Aorta (tissue), 5 donors: ENCODE data around the gene RUNX2. TPM values are rescaled to one million over a fixed set of nuclear protein-coding genes. Genes with fewer than 3 reads are reported as not detected.

Experiments used
- ATAC-seq: fragments of 200-7000 bp; cut with Tn5 transposase; one replicate; pipeline ENCODE4 v1.9.1; 2022; ENCODE audit warnings: moderate library complexity; ENCODE audit not compliant: low FRiP score
- DNase-seq, 2 donors: peaks; one replicate each; pipeline ENCODE4 v3.0.0-alpha.2; 2020
- H3K27ac ChIP-seq, 2 donors: one replicate each; pipeline ENCODE4 v1.5.1; 2013; ENCODE audit warnings: low read length in 2 of 2, mild to moderate bottlenecking in 2 of 2, moderate library complexity in 2 of 2, control low read depth in 1 of 2, inconsistent platforms in 1 of 2, low read depth in 1 of 2
- H3K27me3 ChIP-seq, 2 donors: one replicate each; pipeline ENCODE4 v1.6.1; 2013; ENCODE audit warnings: control low read depth in 1 of 2, low read length in 1 of 2, mild to moderate bottlenecking in 1 of 2, moderate library complexity in 1 of 2; ENCODE audit not compliant: insufficient read depth in 2 of 2, control insufficient read depth in 1 of 2
- H3K36me3 ChIP-seq, 2 donors: one replicate each; pipeline ENCODE4 v1.6.1; 2013; ENCODE audit warnings: control low read depth in 1 of 2, low read length in 1 of 2, mild to moderate bottlenecking in 1 of 2; ENCODE audit not compliant: insufficient read depth in 2 of 2, control insufficient read depth in 1 of 2
- H3K4me1 ChIP-seq, 2 donors: one replicate each; pipeline ENCODE4 v1.6.1; 2013; ENCODE audit warnings: low read length in 2 of 2, control low read depth in 1 of 2, mild to moderate bottlenecking in 1 of 2, moderate library complexity in 1 of 2; ENCODE audit not compliant: insufficient read depth in 2 of 2, control insufficient read depth in 1 of 2
- H3K4me3 ChIP-seq, 2 donors: one replicate each; pipeline ENCODE4 v1.5.1; 2013; ENCODE audit warnings: low read length in 2 of 2, control low read depth in 1 of 2, mild to moderate bottlenecking in 1 of 2
- H3K9me3 ChIP-seq: one replicate; pipeline ENCODE4 v1.6.1; 2013; ENCODE audit warnings: mild to moderate bottlenecking, low read length; ENCODE audit not compliant: control insufficient read depth
- WGBS, 2 donors: extraction: QIAGEN DNeasy Blood & Tissue Kit; methylation state at CpG; one replicate each; pipeline ENCODE4 v1.1.7; 2013; 5-methylcytosine and 5-hydroxymethylcytosine counted together
- intact Hi-C, 2 donors: fragments of 100-400 bp; cut with DNase I; formaldehyde crosslinking; loops; one replicate each; pipeline versions ENCODE4 v1.14.2 to v1.15.0; 2022
- polyA plus RNA-seq, 2 donors: library from polyadenylated mRNA; stranded (reverse); fragments of 200-250 nt; gene quantifications; one replicate each; pipeline ENCODE4 v1.2.3, GENCODE V29; 2013
- total RNA-seq, 2 donors: library from RNA; stranded (reverse); fragmentation: NEBNext Ultra II Directional; extraction: Animal tissue kit (Norgen Biotek cat#: 25700); gene quantifications; one replicate each; pipeline ENCODE4 v1.2.1, GENCODE V29; 2021
- donor health status: healthy with polysubstance abuse.
- donor health status: Bipolar disorder and iron deficiency.
- donor health status: DM: no; HTN: no; CAD: no.
- donor health status: DM: no; HTN: no; CAD: no.
- donor health status: DM: yes; HTN: yes; CAD: no.

The RUNX2 gene
- total and polyA plus RNA-seq, 4 donors = 1.0 to 5.4 (median 1.9) TPM

DNA sequence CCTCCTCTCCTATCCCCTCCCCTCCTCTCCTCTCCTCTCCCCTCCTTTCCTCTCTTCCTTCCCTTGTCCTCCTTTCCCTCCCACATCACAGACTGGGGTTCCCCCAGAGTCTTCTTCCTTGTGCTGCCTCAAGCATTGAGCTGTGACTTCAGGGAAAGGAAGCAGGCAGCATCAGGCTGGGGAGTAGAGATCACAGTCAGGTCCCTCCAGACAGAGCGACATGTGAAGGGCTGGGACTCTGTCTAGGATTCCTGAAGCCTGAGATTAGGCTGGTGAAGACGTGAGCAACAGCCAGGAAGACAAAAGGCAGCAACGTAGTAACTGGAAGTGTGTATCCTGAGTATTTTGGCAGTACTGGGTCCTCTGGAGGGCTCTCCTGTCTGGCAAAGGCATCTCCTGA, 315.0 kb downstream of the RUNX2 start:
- no peak for DNase-seq
- no peaks in the 10 kb centered on the region for H3K4me1 ChIP-seq
- no peaks in the 10 kb centered on the region for H3K27me3 ChIP-seq
- no peak overlapping the region for H3K27ac ChIP-seq
- no peak for ATAC-seq
- no peaks in the 10 kb centered on the region for H3K36me3 ChIP-seq
- H3K9me3 ChIP-seq = no peaks in the 10 kb centered on the region
- WGBS, 2 donors = 32 to 39% methylated on average over 3 of the region's 3 CpGs
- no peak overlapping the region for H3K4me3 ChIP-seq
- intact Hi-C loops = no loop called here

DNA sequence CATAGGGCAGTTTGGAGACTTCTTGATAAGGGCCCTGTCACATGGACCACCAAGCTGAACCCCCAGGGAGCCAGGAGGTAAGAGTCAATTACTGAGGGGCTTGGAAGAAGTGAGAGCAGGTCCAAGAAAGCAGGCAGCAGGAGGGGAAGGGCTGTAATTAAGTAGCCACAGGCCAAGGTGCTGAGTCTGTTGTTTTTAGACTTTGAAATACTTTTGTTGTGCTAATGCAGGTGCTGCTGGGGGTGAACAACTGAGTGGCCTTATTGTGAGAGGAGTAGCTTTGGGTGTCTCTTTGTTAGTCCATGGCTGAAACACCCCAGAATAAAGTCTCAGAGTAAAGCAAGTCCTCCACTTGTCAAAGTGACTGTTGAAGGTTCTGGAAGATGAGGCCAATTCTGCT, 316.6 kb downstream of the RUNX2 start:
- no peaks in the 10 kb centered on the region for H3K4me1 ChIP-seq
- DNase-seq = no peak
- H3K36me3 ChIP-seq = no peaks in the 10 kb centered on the region
- H3K27me3 ChIP-seq = no peaks in the 10 kb centered on the region
- no peak for ATAC-seq
- H3K27ac ChIP-seq = no peak overlapping the region
- H3K9me3 ChIP-seq = no peaks in the 10 kb centered on the region
- H3K4me3 ChIP-seq = no peak overlapping the region
- intact Hi-C loops = no loop called here

DNA sequence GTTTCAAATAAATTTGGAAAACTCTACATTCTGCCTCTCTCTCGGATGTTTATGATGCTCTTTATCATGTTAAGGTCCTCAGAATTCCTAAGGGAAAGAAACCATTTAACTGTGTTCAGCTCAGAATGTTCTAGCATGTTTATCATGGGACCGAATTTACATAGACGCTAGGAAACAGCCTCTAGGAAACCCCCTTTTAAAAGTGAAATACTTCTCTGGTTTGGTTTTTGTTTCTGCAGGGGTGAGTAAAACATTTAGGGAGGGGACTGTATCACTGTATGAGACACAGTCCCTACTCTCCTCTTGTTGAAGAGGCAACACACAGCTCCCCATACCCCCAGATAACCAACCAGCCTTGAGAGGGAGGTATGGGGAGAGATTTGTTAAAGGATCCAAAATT, 317.2 kb downstream of the RUNX2 start:
- Histone ChIP-seq H3K4me3 (no peak overlapping the region), H3K27me3 (no peaks in the 10 kb centered on the region), H3K27ac (no peak overlapping the region), H3K36me3 (no peaks in the 10 kb centered on the region), H3K9me3 (no peaks in the 10 kb centered on the region), H3K4me1 (no peaks in the 10 kb centered on the region)
- ATAC-seq (no peak), DNase-seq (no peak)
- 71 to 73% methylated on average over 3 of the region's 3 CpGs for WGBS, 2 donors
- intact Hi-C loops = no loop called here

DNA sequence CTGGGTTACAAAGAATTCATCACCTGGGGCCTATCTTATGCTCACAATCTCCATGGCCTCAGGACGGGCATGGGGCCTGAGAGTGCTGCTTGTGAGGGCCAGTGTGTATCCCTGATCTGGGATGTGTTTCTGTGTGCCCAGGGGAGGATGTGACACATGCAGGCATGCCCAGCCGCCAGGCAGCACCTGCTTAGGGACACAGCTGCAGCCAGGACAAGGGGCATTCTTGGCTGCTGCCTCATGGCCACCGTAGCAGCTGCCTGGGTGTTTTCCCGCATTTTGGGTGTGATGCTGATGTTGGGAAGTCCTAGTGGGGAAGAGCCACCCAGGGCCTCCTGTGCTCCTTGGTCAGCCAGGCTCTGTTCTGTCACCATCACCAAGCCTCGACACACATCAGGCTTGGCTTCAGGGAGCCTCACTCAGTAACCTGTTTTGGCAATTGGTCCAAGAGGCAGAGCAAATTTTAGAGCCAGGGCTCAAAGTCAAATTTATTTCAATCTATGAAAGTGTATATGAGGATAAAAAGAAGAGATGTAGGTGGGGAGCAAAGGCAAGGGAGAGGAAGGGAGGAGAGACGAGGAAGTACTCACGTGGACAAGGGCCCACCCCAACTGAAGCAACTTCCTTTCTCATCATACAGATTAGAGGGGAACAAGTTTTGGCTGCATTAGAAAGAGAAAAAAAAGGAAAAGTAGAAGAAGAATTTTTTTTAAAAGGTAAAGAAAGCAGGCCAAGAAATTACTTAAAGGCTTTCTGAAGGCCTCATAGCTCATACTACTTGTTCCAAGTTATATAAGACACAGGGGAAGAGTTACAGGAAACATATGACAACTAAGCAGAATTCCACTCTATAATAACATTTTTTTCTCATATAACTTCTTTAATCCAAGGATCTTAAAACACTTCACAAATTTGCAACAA, 319.5 kb downstream of the RUNX2 start:
- intact Hi-C loops = no loop called here
- Histone ChIP-seq H3K9me3 (no peaks in the 10 kb centered on the region), H3K27ac (no peak overlapping the region), H3K4me1 (no peaks in the 10 kb centered on the region), H3K36me3 (no peaks in the 10 kb centered on the region), H3K4me3 (no peak overlapping the region), H3K27me3 (no peaks in the 10 kb centered on the region)
- DNase-seq (no peak), ATAC-seq (no peak)
- 90 to 95% methylated on average over 7 of the region's 7 CpGs for WGBS, 2 donors

DNA sequence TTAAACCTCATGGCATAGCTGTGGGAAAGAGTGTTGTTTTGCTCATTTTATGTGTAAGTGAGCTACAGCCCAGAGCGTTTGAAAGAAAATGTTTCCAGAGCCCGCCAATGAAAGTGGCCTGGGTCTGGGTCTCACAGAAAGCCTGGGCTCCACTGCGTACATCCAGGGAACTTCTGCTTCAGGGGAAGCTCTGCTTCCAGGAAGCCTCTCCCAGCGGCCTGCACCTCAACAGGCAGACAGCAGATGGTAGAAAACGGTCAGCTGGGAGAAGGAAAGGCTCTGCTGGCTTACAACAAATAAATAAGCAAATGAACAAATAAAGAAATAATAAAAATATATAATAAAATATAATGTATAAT, 320.1 kb downstream of the RUNX2 start:
- Histone ChIP-seq H3K4me1 (no peaks in the 10 kb centered on the region), H3K9me3 (no peaks in the 10 kb centered on the region), H3K36me3 (no peaks in the 10 kb centered on the region), H3K4me3 (no peak overlapping the region), H3K27me3 (no peaks in the 10 kb centered on the region), H3K27ac (no peak overlapping the region)
- 88 to 90% methylated on average over 5 of the region's 5 CpGs for WGBS, 2 donors
- intact Hi-C loops = no loop called here
- DNase-seq (no peak), ATAC-seq (no peak)

DNA sequence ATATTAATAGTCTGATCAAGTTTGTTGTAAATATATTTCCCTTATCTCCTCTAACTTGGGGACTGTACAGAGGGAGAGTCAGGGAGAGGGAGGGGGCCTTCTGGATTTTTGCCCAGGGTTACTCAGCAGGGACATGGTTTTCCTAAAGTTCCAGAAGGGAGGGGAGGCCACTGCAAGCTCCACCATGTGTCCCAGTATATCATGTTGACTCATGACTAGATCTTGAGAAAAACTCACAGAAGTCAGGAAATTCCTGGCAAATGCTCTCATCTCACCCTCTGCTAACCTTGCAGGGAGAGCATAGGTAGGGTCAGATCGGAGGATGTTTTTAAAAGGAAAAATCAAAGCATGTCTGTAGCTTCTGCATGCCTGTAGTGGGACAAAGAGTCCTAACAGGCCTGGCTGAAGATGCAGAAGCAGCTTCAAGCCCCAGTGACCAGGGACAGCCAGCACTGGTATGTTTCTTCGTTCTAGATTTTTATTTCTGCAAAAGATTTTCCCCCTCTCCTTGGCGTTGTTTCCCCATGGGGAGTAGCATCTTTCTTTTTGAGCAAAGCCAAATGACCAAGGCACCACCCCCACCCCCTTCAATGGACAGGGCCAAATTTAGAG, 322.5 kb downstream of the RUNX2 start:
- Histone ChIP-seq H3K4me1 (no peaks in the 10 kb centered on the region), H3K27ac (no peak overlapping the region), H3K27me3 (peaks cover 0 to 1% of the 10 kb centered on the region in 2 donors), H3K36me3 (no peaks in the 10 kb centered on the region), H3K4me3 (no peak overlapping the region), H3K9me3 (no peaks in the 10 kb centered on the region)
- intact Hi-C loops = no loop called here
- DNase-seq (no peak), ATAC-seq (no peak)
- 55 to 57% methylated on average over 3 of the region's 3 CpGs for WGBS, 2 donors

DNA sequence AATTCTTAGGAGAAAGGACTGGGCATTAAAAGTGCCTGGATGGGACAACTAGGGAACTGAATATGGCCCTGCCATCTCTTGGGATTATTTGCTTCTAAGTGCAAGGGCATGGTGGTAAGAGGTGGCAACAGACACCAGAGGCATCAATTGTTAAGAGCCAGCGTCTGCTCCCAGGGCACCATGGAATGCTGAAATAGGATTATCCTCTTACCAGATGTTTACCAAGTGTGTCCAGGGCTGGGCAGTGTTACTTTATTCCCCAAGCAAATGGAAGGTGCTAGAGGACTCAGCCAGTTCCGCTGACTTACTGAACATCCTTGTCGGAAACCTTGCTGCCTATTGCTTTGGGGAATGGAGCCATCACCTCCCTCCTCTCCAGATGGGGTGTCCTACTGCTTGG, 323.2 kb downstream of the RUNX2 start:
- Histone ChIP-seq H3K9me3 (no peaks in the 10 kb centered on the region), H3K27ac (no peak overlapping the region), H3K4me3 (no peak overlapping the region), H3K27me3 (peaks cover 0 to 1% of the 10 kb centered on the region in 2 donors), H3K4me1 (no peaks in the 10 kb centered on the region), H3K36me3 (no peaks in the 10 kb centered on the region)
- ATAC-seq (no peak), DNase-seq (no peak)
- WGBS, 2 donors = 93 to 95% methylated on average over 3 of the region's 3 CpGs
- intact Hi-C loops = no loop called here

DNA sequence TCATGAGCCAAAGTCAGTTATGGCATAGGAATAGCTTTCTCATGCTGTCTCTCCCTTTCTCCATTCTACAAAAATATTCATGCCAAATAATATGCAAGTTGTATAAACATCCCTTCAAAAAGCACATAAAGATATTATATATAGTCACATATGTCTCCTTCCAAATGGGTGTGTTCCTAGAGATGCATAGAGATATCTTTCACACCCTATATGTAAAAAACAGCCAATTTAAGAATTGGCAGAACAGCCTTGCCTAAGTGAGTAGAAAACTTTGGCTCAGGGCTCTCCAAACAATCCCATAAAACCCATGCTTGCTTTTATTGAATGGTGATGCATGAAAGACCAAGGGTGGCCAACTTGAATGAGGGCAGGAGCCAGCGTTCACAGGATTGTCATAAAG, 324.3 kb downstream of the RUNX2 start:
- Histone ChIP-seq H3K27me3 (peaks cover 0 to 4% of the 10 kb centered on the region in 2 donors), H3K27ac (no peak overlapping the region), H3K4me1 (no peaks in the 10 kb centered on the region), H3K9me3 (peaks cover 2% of the 10 kb centered on the region), H3K36me3 (no peaks in the 10 kb centered on the region), H3K4me3 (no peak overlapping the region)
- ATAC-seq = no peak
- 52 to 61% methylated on average over 1 of the region's 1 CpG for WGBS, 2 donors
- DNase-seq = no peak
- intact Hi-C loops = no loop called here
